OCI-LY1 (cell line): ENCODE data around the gene HECW1.
A peak's percentile ranks its signal among the peaks of the same experiment; 100 is the strongest.
"Not testable (repeated sequence)": the region's sequence is repeated elsewhere in the genome, so short reads cannot be mapped to it uniquely, and the experiment has no call there.

Experiments
- H2AFZ ChIP-seq: fragments of 200-600 bp; sonication (generic), shearing (Covaris generic); 2 replicates; pipeline ENCODE4 v1.6.0; 2014; ENCODE audit warnings: antibody characterized with exemption, mild to moderate bottlenecking, low read length
- H3F3A ChIP-seq: fragments of 200-600 bp; sonication (generic), shearing (Covaris generic); 2 replicates; pipeline ENCODE4 v1.6.0; 2014; ENCODE audit warnings: mild to moderate bottlenecking, antibody characterized with exemption, low read length, moderate library complexity; ENCODE audit not compliant: insufficient read depth
- H3K27ac ChIP-seq: fragments of 200-600 bp; sonication (generic); 2 replicates; pipeline ENCODE4 v1.5.1; 2014; ENCODE audit warnings: low read length, mixed run types, mild to moderate bottlenecking, low read depth; ENCODE audit not compliant: poor library complexity, severe bottlenecking
- H3K27me3 ChIP-seq: fragments of 200-600 bp; sonication (generic); 2 replicates; pipeline ENCODE4 v1.6.0; 2014; ENCODE audit warnings: antibody characterized with exemption, mild to moderate bottlenecking, low read length, moderate library complexity; ENCODE audit not compliant: insufficient read depth
- H3K36me3 ChIP-seq: fragments of 200-600 bp; sonication (generic); 2 replicates; pipeline ENCODE4 v1.6.1; 2014; ENCODE audit warnings: mild to moderate bottlenecking, antibody characterized with exemption, low read length, moderate library complexity, mixed read lengths; ENCODE audit not compliant: insufficient read depth
- H3K4me1 ChIP-seq: fragments of 200-600 bp; sonication (generic); 2 replicates; pipeline ENCODE4 v1.5.1; 2014; ENCODE audit warnings: mild to moderate bottlenecking, low read length, moderate library complexity; ENCODE audit not compliant: insufficient read depth, severe bottlenecking
- H3K4me2 ChIP-seq: fragments of 200-600 bp; sonication (generic), shearing (Covaris generic); 2 replicates; pipeline ENCODE4 v1.6.1; 2014; ENCODE audit warnings: low read length
- H3K4me3 ChIP-seq: fragments of 200-600 bp; sonication (generic); 2 replicates; pipeline ENCODE4 v1.5.1; 2014; ENCODE audit warnings: low read length, low read depth, mild to moderate bottlenecking, mixed read lengths; ENCODE audit not compliant: poor library complexity, severe bottlenecking
- H3K79me2 ChIP-seq: fragments of 200-600 bp; shearing (Covaris generic); 2 replicates; pipeline ENCODE4 v1.6.1; 2016; ENCODE audit warnings: mixed run types, low read length, mixed read lengths; ENCODE audit not compliant: insufficient read depth
- H3K9ac ChIP-seq: fragments of 200-600 bp; sonication (generic), shearing (Covaris generic); 2 replicates; pipeline ENCODE4 v1.6.1; 2014; ENCODE audit warnings: mild to moderate bottlenecking, low read length, mixed read lengths
- H3K9me2 ChIP-seq: fragments of 200-600 bp; sonication (generic), shearing (Covaris generic); 2 replicates; pipeline ENCODE4 v1.6.1; 2014; ENCODE audit warnings: low read depth, mild to moderate bottlenecking, low read length, mixed read lengths
- H3K9me3 ChIP-seq: fragments of 200-600 bp; shearing (Covaris generic); 2 replicates; pipeline ENCODE4 v1.6.1; 2014; ENCODE audit warnings: low read length, mixed read lengths
- H4K20me1 ChIP-seq: fragments of 200-600 bp; sonication (generic), shearing (Covaris generic); 2 replicates; pipeline ENCODE4 v1.6.0; 2016; ENCODE audit warnings: mild to moderate bottlenecking, low read length; ENCODE audit not compliant: insufficient read depth
- EZH2 ChIP-seq: fragments of 200-600 bp; sonication (generic), shearing (Covaris generic); IDR thresholded peaks from 2 replicates; pipeline ENCODE4 v1.8.0; 2017; ENCODE audit warnings: borderline replicate concordance, mixed run types, mild to moderate bottlenecking, antibody characterized with exemption, low read length, moderate library complexity, mixed read lengths
- TF ChIP-seq, protein P1 (sequence below): fragments of 200-600 bp; sonication (generic), shearing (Covaris generic); IDR thresholded peaks from 2 replicates; pipeline ENCODE4 v1.5.1; 2017; ENCODE audit warnings: mild to moderate bottlenecking, antibody characterized with exemption, low read length, moderate library complexity, mixed read lengths

The HECW1 gene

DNA sequence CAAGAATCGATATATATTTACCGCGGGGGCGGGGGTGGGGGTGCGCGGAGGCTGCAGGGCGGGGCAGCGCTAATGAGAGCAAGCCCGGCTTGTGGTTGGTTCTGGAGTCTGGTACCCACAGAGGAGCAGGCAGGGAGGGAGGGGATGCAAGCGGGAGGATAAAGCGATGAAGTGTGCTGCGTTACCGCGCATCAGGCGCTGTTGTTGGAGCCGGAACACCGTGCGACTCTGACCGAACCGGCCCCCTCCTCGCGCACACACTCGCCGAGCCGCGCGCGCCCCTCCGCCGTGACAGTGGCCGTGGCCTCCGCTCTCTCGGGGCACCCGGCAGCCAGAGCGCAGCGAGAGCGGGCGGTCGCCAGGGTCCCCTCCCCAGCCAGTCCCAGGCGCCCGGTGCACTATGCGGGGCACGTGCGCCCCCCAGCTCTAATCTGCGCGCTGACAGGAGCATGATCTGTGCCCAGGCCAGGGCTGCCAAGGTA lies at the start of gene HECW1:
Gene HECW1, plus strand, starts transcription at position 189 of the 482 bp plus-strand sequence. CDS start 131,259 bp downstream, outside the sequence.
- Histone ChIP-seq H3K4me1 (no peaks in the 10 kb centered on the region), H2AFZ (no peak within 1 kb of the TSS), H3K36me3 (no peaks in the 10 kb centered on the region), H3F3A (no peaks in the 10 kb centered on the region), H3K4me2 (no peak within 1 kb of the TSS), H3K4me3 (no peak within 1 kb of the TSS), H3K79me2 (no peaks in the 10 kb centered on the region), H3K27ac (no peak within 1 kb of the TSS), H3K9me3 (no peaks in the 10 kb centered on the region), H3K27me3 (no peaks in the 10 kb centered on the region), H3K9me2 (no peaks in the 10 kb centered on the region), H3K9ac (no peak within 1 kb of the TSS), H4K20me1 (no peaks in the 10 kb centered on the region)
- no peak for TF ChIP-seq EZH2
- TF ChIP-seq, protein P1, sequence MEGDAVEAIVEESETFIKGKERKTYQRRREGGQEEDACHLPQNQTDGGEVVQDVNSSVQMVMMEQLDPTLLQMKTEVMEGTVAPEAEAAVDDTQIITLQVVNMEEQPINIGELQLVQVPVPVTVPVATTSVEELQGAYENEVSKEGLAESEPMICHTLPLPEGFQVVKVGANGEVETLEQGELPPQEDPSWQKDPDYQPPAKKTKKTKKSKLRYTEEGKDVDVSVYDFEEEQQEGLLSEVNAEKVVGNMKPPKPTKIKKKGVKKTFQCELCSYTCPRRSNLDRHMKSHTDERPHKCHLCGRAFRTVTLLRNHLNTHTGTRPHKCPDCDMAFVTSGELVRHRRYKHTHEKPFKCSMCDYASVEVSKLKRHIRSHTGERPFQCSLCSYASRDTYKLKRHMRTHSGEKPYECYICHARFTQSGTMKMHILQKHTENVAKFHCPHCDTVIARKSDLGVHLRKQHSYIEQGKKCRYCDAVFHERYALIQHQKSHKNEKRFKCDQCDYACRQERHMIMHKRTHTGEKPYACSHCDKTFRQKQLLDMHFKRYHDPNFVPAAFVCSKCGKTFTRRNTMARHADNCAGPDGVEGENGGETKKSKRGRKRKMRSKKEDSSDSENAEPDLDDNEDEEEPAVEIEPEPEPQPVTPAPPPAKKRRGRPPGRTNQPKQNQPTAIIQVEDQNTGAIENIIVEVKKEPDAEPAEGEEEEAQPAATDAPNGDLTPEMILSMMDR = no peak

DNA sequence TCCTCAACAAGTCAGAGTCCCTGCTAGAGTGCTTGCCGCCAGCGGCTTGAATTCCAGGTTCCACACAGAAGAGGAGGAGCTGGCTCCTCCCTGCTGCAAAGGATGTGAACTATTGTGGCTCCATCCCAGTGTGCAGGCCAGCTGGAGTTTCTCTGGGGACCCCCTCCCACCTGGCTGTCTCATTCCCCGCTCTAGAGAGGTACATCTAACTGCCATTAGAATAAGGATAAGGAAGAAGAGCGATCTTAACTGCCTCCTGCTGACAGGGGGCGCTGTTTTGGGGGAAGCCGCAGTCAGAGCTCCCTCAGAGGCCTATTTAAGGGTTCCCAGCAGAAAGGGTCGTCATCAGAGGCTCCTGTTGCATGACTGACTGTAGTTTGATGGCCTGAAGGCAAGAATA lies 40.8 kb upstream of the HECW1 start:
- no peak overlapping the region for H3K9ac ChIP-seq

DNA sequence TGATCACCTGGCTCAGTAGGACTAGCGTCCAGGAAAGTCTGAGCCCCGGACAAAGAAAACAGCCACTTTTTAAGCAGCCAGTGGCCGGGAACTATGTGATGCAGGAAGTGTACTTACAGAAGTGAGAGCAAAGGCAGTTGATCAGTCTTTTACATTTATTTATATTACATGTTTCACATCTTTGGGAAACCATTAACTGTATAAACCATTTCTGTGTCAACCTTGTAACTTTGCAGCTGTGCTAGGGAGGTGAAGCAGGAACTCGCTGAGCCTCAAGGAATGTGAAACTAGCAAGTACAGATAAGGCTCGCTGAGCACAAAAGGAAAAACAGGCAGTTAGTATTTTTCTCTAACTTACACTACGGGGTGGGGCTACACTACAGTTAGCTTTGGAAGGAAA lies 39.9 kb upstream of the HECW1 start:
- Histone ChIP-seq H3K9ac (no peak overlapping the region), H3K27ac (no peak overlapping the region), H3K9me3 (no peaks in the 10 kb centered on the region; the same call in 1 of the 2 replicates), H3F3A (no peaks in the 10 kb centered on the region), H3K36me3 (no peaks in the 10 kb centered on the region), H3K27me3 (no peaks in the 10 kb centered on the region), H3K4me3 (no peak overlapping the region), H3K4me1 (no peaks in the 10 kb centered on the region), H4K20me1 (no peaks in the 10 kb centered on the region), H3K9me2 (no peaks in the 10 kb centered on the region), H3K79me2 (no peaks in the 10 kb centered on the region), H2AFZ (no peak overlapping the region), H3K4me2 (no peak overlapping the region)
- no peak for TF ChIP-seq EZH2
- TF ChIP-seq, protein P1 = no peak

More for the DNA sequence above, 40.8 kb upstream of the HECW1 start:
- no peak overlapping the region for H3K4me2 ChIP-seq
- no peaks in the 10 kb centered on the region for H3F3A ChIP-seq
- no peak for TF ChIP-seq EZH2
- TF ChIP-seq, protein P1 = peak; percentile 78
- H3K27ac ChIP-seq = no peak overlapping the region
- H3K9me3 ChIP-seq = no peaks in the 10 kb centered on the region; the same call in 1 of the 2 replicates
- no peaks in the 10 kb centered on the region for H3K27me3 ChIP-seq
- H2AFZ ChIP-seq = no peak overlapping the region
- H3K36me3 ChIP-seq = no peaks in the 10 kb centered on the region
- no peaks in the 10 kb centered on the region for H3K9me2 ChIP-seq
- H4K20me1 ChIP-seq = no peaks in the 10 kb centered on the region
- H3K79me2 ChIP-seq = no peaks in the 10 kb centered on the region
- no peak overlapping the region for H3K4me3 ChIP-seq
- no peaks in the 10 kb centered on the region for H3K4me1 ChIP-seq

DNA sequence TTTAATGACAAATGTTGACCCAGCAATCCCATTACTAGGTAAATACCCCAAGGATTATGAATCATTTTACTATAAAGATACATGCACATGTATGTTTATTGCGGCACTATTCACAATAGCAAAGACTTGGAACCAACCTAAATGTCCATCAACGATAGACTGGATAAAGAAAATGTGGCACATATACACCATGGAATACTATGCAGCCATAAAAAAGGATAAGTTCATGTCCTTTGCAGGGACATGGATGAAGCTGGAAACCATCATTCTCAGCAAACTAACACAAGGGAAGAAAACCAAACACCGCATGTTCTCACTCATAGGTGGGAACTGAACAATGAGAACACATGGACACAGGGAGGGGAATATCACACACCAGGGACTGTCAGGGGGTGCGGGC lies 38.6 kb upstream of the HECW1 start:
- H3K79me2 ChIP-seq, H3K36me3 ChIP-seq, H4K20me1 ChIP-seq, H3K9ac ChIP-seq, H2AFZ ChIP-seq, H3K27ac ChIP-seq, H3K4me1 ChIP-seq, H3K9me2 ChIP-seq, H3K4me2 ChIP-seq, H3K4me3 ChIP-seq, H3F3A ChIP-seq, H3K27me3 ChIP-seq, H3K9me3 ChIP-seq: not testable (repeated sequence)
